K562 (cell line): ENCODE data around the gene SCN1B. TPM values are rescaled to one million over a fixed set of nuclear protein-coding genes. Genes with fewer than 3 reads are reported as not detected.
A peak's percentile ranks its signal among the peaks of the same experiment; 100 is the strongest.

Source experiments
- ATAC-seq: fragments of 200-7000 bp; cut with Tn5 transposase; 3 replicates; pipeline ENCODE4 v1.9.1; 2020; ENCODE audit warnings: moderate library complexity
- BruUV-seq: library from RNA; stranded (reverse); fragments of 400-500 nt; replicated peaks from 2 replicates; lab custom pipeline; 2021; lab: Mats Ljungman, UMichigan
- CTCF ChIA-PET: fragments of 300-600 bp; formaldehyde crosslinking; extraction: SDS; loops from one replicate; lab custom pipeline; 2021; ENCODE audit warnings: low intra/inter-chr PET ratio; lab: Yijun Ruan, JAX
- POLR2A ChIA-PET: fragments of 300-600, 350-650 bp; sonication (Branson Sonifier 250); formaldehyde crosslinking; extraction: SDS; loops from one replicate; lab custom pipeline; 2021; ENCODE audit warnings: antibody characterized with exemption, inconsistent platforms; lab: Yijun Ruan, JAX
- DNase-seq, 4 experiments: peaks; one replicate each; pipeline versions ENCODE4 v3.0.0 to v3.0.0-alpha.2; 2011 to 2018; ENCODE audit warnings: low spot score in 3 of 4, mixed read lengths in 3 of 4; ENCODE audit errors: extremely low read depth in 1 of 4
- FAIRE-seq: peaks from 2 replicates; lab custom pipeline; 2011; peaks lifted over from hg19 to GRCh38; lab: Jason Lieb, UNC
- H2AFZ ChIP-seq: 2 replicates; pipeline ENCODE4 v1.6.0; 2011; ENCODE audit warnings: low read depth, low read length, control low read depth, inconsistent platforms
- H3K27ac ChIP-seq: fragments of 200-600 bp; 3 replicates; pipeline ENCODE4 v1.8.0; 2011; ENCODE audit warnings: low read depth, mild to moderate bottlenecking, control low read depth, inconsistent platforms, low read length, moderate library complexity, mixed read lengths; ENCODE audit errors: extremely low read depth
- H3K27me3 ChIP-seq, 2 experiments: fragments of 300-600 bp in 1 of 2; 2 replicates in 1 of 2; 3 replicates in 1 of 2; pipeline versions ENCODE4 v1.6.0 to v1.8.0; 2011; ENCODE audit warnings: inconsistent platforms in 2 of 2, low read length in 2 of 2, mild to moderate bottlenecking in 1 of 2, mixed read lengths in 1 of 2, moderate library complexity in 1 of 2; ENCODE audit not compliant: control insufficient read depth in 2 of 2, insufficient read depth in 2 of 2
- H3K36me3 ChIP-seq: fragments of 300-600 bp; 3 replicates; pipeline ENCODE4 v1.8.0; 2011; ENCODE audit warnings: mild to moderate bottlenecking, low read length, inconsistent platforms; ENCODE audit not compliant: control insufficient read depth, insufficient read depth
- H3K4me1 ChIP-seq, 2 experiments: fragments of 200-600 bp in 1 of 2; replicated peaks in 1 of 2; 2 replicates in 1 of 2; 3 replicates in 1 of 2; pipeline versions ENCODE4 v1.5.1 to v1.8.0; 2011; ENCODE audit warnings: inconsistent platforms in 2 of 2, low read length in 2 of 2, mild to moderate bottlenecking in 1 of 2, mixed read lengths in 1 of 2, moderate library complexity in 1 of 2; ENCODE audit not compliant: control insufficient read depth in 2 of 2, insufficient read depth in 2 of 2
- H3K4me2 ChIP-seq: 2 replicates; pipeline ENCODE4 v1.6.1; 2011; ENCODE audit warnings: low read length, control low read depth, inconsistent platforms, mixed read lengths; ENCODE audit not compliant: insufficient read depth
- H3K4me3 ChIP-seq: fragments of 200-600 bp; sonication (generic), shearing (Covaris generic); 2 replicates; pipeline ENCODE4 v1.5.1; 2016; ENCODE audit warnings: control low read depth, inconsistent platforms
- H3K79me2 ChIP-seq: fragments of 200-600 bp; 3 replicates; pipeline ENCODE4 v1.8.0; 2011; ENCODE audit warnings: low read length, inconsistent platforms; ENCODE audit not compliant: control insufficient read depth, insufficient read depth
- H3K9ac ChIP-seq, 2 experiments: 2 replicates each; pipeline versions ENCODE4 v1.6.0 to v1.6.1; 2011; ENCODE audit warnings: low read depth in 2 of 2, low read length in 2 of 2, control low read depth in 1 of 2, inconsistent platforms in 1 of 2, mild to moderate bottlenecking in 1 of 2, mixed read lengths in 1 of 2; ENCODE audit not compliant: insufficient read depth in 1 of 2
- H3K9me1 ChIP-seq: one replicate; pipeline ENCODE4 v1.6.0; 2011; ENCODE audit warnings: inconsistent platforms, mild to moderate bottlenecking, low read length, moderate library complexity; ENCODE audit not compliant: control insufficient read depth, insufficient read depth
- H3K9me3 ChIP-seq: replicated peaks from 2 replicates; pipeline ENCODE4 v1.5.1; 2011; ENCODE audit warnings: low read depth, low read length, inconsistent platforms; ENCODE audit not compliant: control insufficient read depth, insufficient read depth
- H4K20me1 ChIP-seq: replicated peaks from 2 replicates; pipeline ENCODE4 v1.6.1; 2011; ENCODE audit warnings: low read length, inconsistent platforms, mixed read lengths; ENCODE audit not compliant: control insufficient read depth, insufficient read depth
- ARID4B ChIP-seq: sonication (generic); formaldehyde crosslinking; IDR thresholded peaks from 2 replicates; pipeline ENCODE4 v1.8.0; 2022; ENCODE audit warnings: mild to moderate bottlenecking, missing genetic modification reagents
- CTBP1 ChIP-seq: fragments of 450-650 bp; IDR thresholded peaks from 2 replicates; pipeline ENCODE4 v1.6.1; 2016; ENCODE audit warnings: borderline replicate concordance
- CTCF ChIP-seq, 3 experiments: IDR thresholded peaks in 2 of 3; conservative IDR thresholded peaks in 1 of 3; 2 replicates each; pipeline ENCODE4 v1.5.1; 2011 to 2012; ENCODE audit warnings: low read length in 3 of 3, mild to moderate bottlenecking in 3 of 3, control low read depth in 2 of 3, improper control_type of control experiment in 1 of 3, inconsistent platforms in 1 of 3, low read depth in 1 of 3, mixed read lengths in 1 of 3, moderate library complexity in 1 of 3; ENCODE audit not compliant: insufficient read depth in 2 of 3
- ETV1 ChIP-seq: fragments of 450-650 bp; conservative IDR thresholded peaks from 2 replicates; pipeline ENCODE4 v1.6.1; 2016; ENCODE audit warnings: missing genetic modification characterization, control low read depth, low read depth, missing compliant biosample characterization
- PHF20 ChIP-seq: fragments of 450-650 bp; IDR thresholded peaks from 2 replicates; pipeline ENCODE4 v1.6.1; 2018; ENCODE audit not compliant: partially characterized antibody
- RAD21 ChIP-seq, 2 experiments: fragments of 250-450 bp in 1 of 2; fragments of 450-650 bp in 1 of 2; sonication (Bioruptor Pico) in 1 of 2; formaldehyde crosslinking in 1 of 2; IDR thresholded peaks in 1 of 2; conservative IDR thresholded peaks in 1 of 2; 2 replicates each; pipeline versions ENCODE4 v1.4.0 to v1.8.0; 2020 to 2022; ENCODE audit warnings: mild to moderate bottlenecking in 2 of 2, moderate library complexity in 1 of 2
- RCOR1 ChIP-seq, 2 experiments: IDR thresholded peaks; 2 replicates each; pipeline ENCODE4 v1.6.1; 2012; ENCODE audit warnings: low read depth in 2 of 2, low read length in 2 of 2, borderline replicate concordance in 1 of 2, improper control_type of control experiment in 1 of 2
- SMC3 ChIP-seq: conservative IDR thresholded peaks from 2 replicates; pipeline ENCODE4 v1.6.1; 2011; ENCODE audit warnings: low read depth, low read length, improper control_type of control experiment; ENCODE audit not compliant: insufficient read depth
- STAG1 ChIP-seq: sonication (generic); formaldehyde crosslinking; IDR thresholded peaks from 2 replicates; pipeline ENCODE4 v1.5.0; 2020; ENCODE audit warnings: missing genetic modification reagents, borderline replicate concordance
- WGBS: fragments of 100-300 bp; shearing (Covaris generic); methylation state at CpG from one replicate; pipeline ENCODE4 v1.1.6; 2016; ENCODE audit warnings: low coverage, mixed read lengths; ENCODE audit not compliant: insufficient coverage; ENCODE audit errors: missing lambda C conversion rate; 5-methylcytosine and 5-hydroxymethylcytosine counted together
- in situ Hi-C: fragments of 300-500 bp; cut with MboI; formaldehyde crosslinking; loops from 4 replicates; pipeline ENCODE4 v1.15.0; 2018; ENCODE audit warnings: inconsistent platforms, mixed read lengths
- intact Hi-C: fragments of 100-400 bp; cut with micrococcal nuclease; formaldehyde crosslinking; loops from 2 replicates; pipeline ENCODE4 v1.14.2; 2022
- polyA plus RNA-seq, 8 experiments: library from polyadenylated mRNA; depleted of rRNA in 4 of 8; stranded (reverse) in 5 of 8; unstranded in 3 of 8; fragments of >200 nt; fragmentation: Nextera tagmentation in 2 of 8; fragmentation: Illumina TruSeq in 1 of 8; extraction: Ambion mirVana in 2 of 8; extraction: Trizol in 1 of 8; gene quantifications; 2 replicates each; pipeline versions ENCODE4 v1.2.1 to v1.2.3, GENCODE V29; 2011 to 2014; ENCODE audit warnings: inconsistent platforms in 1 of 8, missing spikeins in 1 of 8
- total RNA-seq, 7 experiments: library from RNA; depleted of rRNA in 6 of 7; stranded (reverse); fragments of >200 nt in 6 of 7; fragmentation: Illumina TruSeq in 2 of 7; extraction: Trizol in 2 of 7; gene quantifications; 2 replicates each; pipeline versions ENCODE4 v1.2.1 to v1.2.3, GENCODE V29; 2011 to 2021; ENCODE audit warnings: low replicate concordance in 1 of 7
- TF ChIP-seq, protein P1 (sequence below): fragments of 450-650 bp; IDR thresholded peaks from 2 replicates; pipeline ENCODE4 v1.6.1; 2016; ENCODE audit warnings: missing biosample characterization, missing genetic modification characterization

SCN1B gene
- total and polyA plus RNA-seq, 9 of the 15 experiments (the other 6 are each of a cell fraction or from before 2014, with no cell fraction given): 0.03 to 2.5 (median 0.91) TPM

- ChIA-PET CTCF (interaction anchor here (0.6 to 1.3 kb wide), 4 partner anchors 12 to 420 kb away, joined by 3 to 6 read pairs (median 4); partner anchors contain the start of gene LGI4), POLR2A (interaction anchor here (0.6 to 0.7 kb wide), 3 partner anchors 96 to 574 kb away, joined by 3 read pairs; no protein-coding TSS in a partner anchor)
- Histone ChIP-seq H3K36me3 (no peaks in the 10 kb centered on the region), H3K4me2 (no peak overlapping the region), H3K9ac (no peak overlapping the region), H3K79me2 (no peaks in the 10 kb centered on the region), H3K4me1 (peaks cover 16 to 27% of the 10 kb centered on the region in 2 experiments), H4K20me1 (no peaks in the 10 kb centered on the region), H2AFZ (no peak overlapping the region), H3K9me1 (no peaks in the 10 kb centered on the region), H3K4me3 (no peak overlapping the region), H3K9me3 (no peaks in the 10 kb centered on the region), H3K27ac (no peak overlapping the region), H3K27me3 (0 out of 5 replicates have a peak, but pooled peaks cover 0 to 4% of the 10 kb centered on the region in 2 experiments)
- ATAC-seq: peak; percentile 77
- WGBS: 11% methylated on average over 7 of the region's 10 CpGs
- peak; percentile 52 to 76 (median 64) for DNase-seq
- BruUV-seq: no TSS peak
- FAIRE-seq: peak; percentile 90
- intact Hi-C loops: loop anchor here (2.0 to 10.0 kb wide), 2 partner anchors 49 to 73 kb away; no protein-coding TSS in a partner anchor
- TF ChIP-seq, protein P1, sequence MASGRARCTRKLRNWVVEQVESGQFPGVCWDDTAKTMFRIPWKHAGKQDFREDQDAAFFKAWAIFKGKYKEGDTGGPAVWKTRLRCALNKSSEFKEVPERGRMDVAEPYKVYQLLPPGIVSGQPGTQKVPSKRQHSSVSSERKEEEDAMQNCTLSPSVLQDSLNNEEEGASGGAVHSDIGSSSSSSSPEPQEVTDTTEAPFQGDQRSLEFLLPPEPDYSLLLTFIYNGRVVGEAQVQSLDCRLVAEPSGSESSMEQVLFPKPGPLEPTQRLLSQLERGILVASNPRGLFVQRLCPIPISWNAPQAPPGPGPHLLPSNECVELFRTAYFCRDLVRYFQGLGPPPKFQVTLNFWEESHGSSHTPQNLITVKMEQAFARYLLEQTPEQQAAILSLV: no peak
- TF ChIP-seq STAG1 (CRISPR knock-in tag) (peak; percentile 7; the same call in 1 of the 2 replicates), ETV1 (tag) (0 out of 2 replicates have a peak, but pooled peaks have one; percentile 33), PHF20 (no peak), RCOR1 (IDR thresholded peaks at IDR 0.05; ENCODE audit: borderline replicate concordance in 1 of 2, low read depth in 2 of 2, low read length in 2 of 2) (peak in 1 of 2 experiments; percentile 73; a peak in 1 of 4 replicates), RAD21 (CRISPR knock-in tag; conservative IDR thresholded peaks at IDR 0.05 in 1 of 2, IDR thresholded peaks at IDR 0.05 in 1 of 2) (peak in 1 of 2 experiments; percentile 34; a peak in 2 of 4 replicates), CTBP1 (peak; percentile 73; the same call in 1 of the 2 replicates), ARID4B (CRISPR knock-in tag) (no peak), SMC3 (0 out of 2 replicates have a peak, but pooled peaks have one; percentile 12), CTCF (IDR thresholded peaks at IDR 0.05 in 2 of 3, conservative IDR thresholded peaks at IDR 0.05 in 1 of 3; ENCODE audit: insufficient read depth in 2 of 3, low read depth in 1 of 3, low read length in 3 of 3) (peak; percentile 64 to 68 (median 65))
- in situ Hi-C loops: no loop called here
These were observed 15.5 kb downstream of the SCN1B start for GRCh38 chr19:35045667-35046300.
